SHP77 (cell line): Measurements from ENCODE around the gene PHAF1.
"Not testable (repeated sequence)": the region's sequence is repeated elsewhere in the genome, so short reads cannot be mapped to it uniquely, and the experiment has no call there.

Source experiments
- DNase-seq, 2 experiments: peaks; one replicate each; lab custom pipeline; 2025; lab: John Stamatoyannopoulos, UW

The PHAF1 gene

GRCh38 chr16:67104845-67105244 lies 4.9 kb upstream of the PHAF1 start:
- no peak for DNase-seq

- DNase-seq = no peak
Observed at GRCh38 chr16:67105246-67105645, 4.5 kb upstream of the PHAF1 start.

GRCh38 chr16:67105881-67106280 lies 3.9 kb upstream of the PHAF1 start:
- no peak for DNase-seq

GRCh38 chr16:67108489-67108888 lies 1.3 kb upstream of the PHAF1 start:
- no peak for DNase-seq

DNA sequence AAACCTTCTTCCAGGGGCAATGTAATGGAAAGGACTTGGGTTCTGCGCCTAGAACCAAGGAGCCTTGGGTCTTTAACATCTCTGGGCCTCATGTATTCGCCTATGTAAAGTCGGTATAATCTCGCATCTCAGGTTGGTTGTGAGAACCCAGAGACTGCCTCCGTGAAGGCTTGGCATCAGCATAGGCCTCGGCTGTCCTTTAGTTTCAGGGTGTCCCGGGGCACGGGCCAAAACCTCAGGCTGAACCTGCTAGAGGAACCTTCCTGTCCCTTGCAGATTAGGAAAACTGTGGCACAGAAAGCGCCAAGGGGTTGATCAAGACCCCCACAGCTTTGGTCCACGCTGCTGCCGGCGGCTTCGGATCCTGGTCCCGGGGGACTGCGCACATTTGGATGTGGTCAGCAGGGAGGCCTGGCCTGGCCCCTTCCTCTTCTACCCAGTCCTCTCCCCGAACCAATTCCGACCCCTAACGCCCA lies 772 bp upstream of the PHAF1 start:
- no peak for DNase-seq

GRCh38 chr16:67111951-67112444 lies 2.3 kb downstream of the PHAF1 start:
- no peak for DNase-seq

- DNase-seq = no peak
Observed at GRCh38 chr16:67112591-67113399, 3.1 kb downstream of the PHAF1 start.

- DNase-seq = no peak
Observed at GRCh38 chr16:67114793-67115192, 5.1 kb downstream of the PHAF1 start.

GRCh38 chr16:67115639-67116038 lies 5.9 kb downstream of the PHAF1 start:
- no peak for DNase-seq

GRCh38 chr16:67116388-67117311 lies 6.9 kb downstream of the PHAF1 start:
- DNase-seq = no peak

DNA sequence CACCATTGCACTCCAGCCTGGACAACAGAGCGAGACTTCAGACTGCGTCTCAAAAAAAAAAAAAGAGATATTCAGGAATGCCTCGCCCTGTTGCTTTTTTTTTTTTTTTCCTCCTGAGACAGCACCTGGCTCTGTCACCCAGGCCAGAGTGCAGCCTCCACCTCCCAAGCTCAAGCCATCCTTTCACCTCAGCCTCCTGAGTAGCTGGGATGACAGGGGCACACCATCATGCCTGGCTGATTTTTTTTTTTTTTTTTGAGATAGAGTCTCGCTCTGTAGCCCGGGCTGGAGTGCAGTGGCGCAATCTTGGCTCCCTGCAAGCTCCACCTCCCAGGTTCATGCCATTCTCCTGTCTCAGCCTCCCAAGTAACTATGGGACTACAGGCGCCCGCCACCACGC lies 8.0 kb downstream of the PHAF1 start:
- DNase-seq = no peak

GRCh38 chr16:67120025-67120424 lies 10.3 kb downstream of the PHAF1 start:
- DNase-seq = no peak

DNA sequence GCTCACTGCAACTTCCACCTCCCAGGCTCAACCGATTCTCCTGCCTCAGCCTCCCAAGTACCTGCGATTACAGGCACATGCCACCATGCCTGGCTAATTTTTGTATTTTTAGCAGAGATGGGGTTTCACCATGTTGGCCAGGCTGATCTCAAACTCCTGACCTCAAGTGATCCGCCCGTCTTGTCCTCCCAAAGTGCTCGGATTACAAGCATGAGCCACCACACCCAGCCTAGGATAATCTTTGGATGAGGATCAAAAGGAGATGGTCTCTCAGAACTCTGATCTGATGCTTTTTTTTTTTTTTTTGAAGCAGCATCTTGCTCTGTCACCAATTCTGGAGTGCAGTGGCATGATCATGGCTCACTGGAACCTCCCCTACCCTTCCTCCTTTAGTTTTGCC lies 13.1 kb downstream of the PHAF1 start:
- DNase-seq = not testable (repeated sequence)

DNA sequence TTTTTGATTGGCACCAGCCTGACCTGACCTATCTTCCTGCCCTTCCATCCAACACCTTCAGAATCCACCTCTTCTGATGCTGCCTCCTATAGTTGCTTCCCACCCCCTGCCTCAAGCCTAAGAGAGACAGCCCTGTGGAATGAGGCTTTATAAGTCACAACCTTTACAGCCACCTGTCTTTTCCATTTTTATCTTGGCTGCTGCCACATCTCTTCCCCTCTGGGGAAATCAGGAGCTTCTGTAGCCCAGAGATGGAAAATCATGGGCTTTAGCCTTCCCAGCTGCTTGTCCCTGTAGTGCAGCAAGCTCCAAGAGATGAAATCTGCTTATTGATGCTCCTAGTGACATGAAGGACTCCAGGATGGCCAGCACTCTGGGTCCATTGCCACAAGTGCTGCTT lies 18.7 kb downstream of the PHAF1 start:
- DNase-seq = no peak

GRCh38 chr16:67128887-67129286 lies 19.1 kb downstream of the PHAF1 start:
- DNase-seq = no peak

DNA sequence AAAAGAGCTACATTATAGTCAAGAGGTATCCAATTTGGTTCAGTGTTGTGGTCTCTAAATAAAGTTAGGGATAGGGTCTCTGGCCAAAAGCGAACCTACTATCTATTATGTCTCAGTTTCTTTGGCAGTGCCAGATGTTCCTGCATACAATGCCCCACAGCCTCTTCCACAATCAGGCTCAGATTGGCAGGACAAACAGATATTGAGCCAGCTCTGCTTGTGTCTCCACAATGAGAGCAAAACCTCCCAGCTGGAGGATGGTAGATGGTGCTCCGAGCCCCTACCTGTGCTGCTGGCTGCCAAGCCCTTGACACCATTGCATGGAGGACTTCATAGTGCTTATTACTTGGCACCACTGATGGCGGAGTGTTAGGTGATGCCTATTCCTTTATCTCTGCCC lies 19.7 kb downstream of the PHAF1 start:
- DNase-seq = no peak

- DNase-seq = no peak
Observed at GRCh38 chr16:67137605-67138004, 27.9 kb downstream of the PHAF1 start.

- DNase-seq = no peak
Observed at GRCh38 chr16:67141391-67141790, 31.6 kb downstream of the PHAF1 start.

DNA sequence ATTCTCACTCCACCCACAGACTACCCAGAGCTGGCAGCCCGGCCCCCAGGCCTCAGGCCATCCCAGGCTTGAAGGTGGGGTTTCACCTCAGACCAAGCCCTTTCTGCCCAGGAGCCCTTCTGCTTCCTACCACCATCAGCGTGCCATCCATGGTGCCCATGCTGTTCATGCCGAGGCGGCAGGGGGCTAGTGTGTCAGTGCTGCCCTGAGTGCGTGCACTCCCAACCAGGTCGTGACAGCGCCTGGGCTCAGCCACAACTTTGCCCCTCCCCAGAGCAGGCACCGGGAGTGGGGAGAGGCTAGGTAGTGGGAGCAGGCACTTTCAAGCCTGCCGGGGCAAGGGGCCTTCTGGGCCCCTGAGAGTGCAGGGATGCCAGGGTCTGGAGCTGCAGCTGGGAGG lies 32.6 kb downstream of the PHAF1 start:
- DNase-seq = no peak

- DNase-seq = no peak
Observed at GRCh38 chr16:67144943-67145342, 35.2 kb downstream of the PHAF1 start.

DNA sequence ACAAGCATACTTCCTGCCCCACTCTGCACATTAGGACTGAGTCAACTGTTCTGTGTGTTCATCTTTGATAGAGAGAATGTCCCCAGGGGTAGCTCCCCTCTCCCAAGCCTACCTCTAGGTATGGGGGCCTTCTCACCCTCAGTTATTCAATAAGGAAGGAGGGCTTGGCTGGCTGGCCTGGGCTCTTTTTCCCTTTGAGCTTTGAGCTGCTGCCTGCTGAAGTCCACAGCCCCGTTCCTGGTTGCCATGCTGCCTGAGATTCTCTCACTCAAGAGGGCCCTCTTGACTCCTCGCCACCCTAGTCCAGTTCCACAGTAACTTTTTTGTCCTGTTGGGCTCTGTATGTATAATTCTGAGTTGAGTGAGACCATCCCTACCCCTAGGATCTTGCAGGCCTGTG lies 36.0 kb downstream of the PHAF1 start:
- DNase-seq = no peak

DNA sequence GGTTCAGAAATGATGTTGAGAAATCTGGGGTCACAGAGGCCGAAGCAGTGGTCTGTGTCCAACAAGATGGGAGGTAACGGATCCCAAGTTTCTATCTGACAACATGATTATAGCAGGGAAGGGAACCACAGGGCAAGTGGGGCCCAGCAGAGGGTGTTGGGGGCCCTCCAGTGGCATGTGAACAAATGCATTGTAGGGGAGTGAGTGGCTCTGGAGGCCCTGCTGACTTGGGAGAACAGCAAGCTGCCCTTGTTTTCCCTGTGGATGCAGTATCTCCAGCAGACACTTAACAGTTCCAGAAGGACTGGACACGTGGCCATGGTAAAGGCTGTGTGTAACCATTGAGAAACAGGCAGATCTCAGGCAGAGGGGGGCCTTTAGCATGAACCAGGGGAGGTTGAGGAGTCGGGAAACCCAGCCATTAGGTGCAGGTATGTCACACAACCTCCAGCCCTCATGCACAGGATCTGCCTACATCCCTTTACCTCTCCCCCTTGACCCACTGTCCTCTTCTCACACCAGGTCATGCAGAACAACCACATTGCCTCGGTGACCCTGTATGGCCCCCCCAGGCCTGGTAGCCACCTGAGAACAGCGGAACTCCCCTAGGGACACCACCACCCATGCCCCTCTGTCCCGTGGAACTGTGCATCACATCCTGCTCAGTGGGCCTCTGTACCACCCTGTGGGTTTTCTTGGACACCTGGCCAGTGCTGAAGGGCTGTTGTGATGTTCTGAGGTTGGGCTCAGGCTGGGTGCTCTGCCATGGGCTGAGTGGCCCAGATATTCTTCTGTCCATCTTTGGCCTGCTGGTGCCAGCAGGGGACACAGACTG lies 37.0 kb downstream of the PHAF1 start:
- DNase-seq = no peak
